Measurements from ENCODE around the gene BCAS1. TPM values are rescaled to one million over a fixed set of nuclear protein-coding genes. Genes with fewer than 3 reads are reported as not detected.

Gene BCAS1
- total and polyA plus RNA-seq, 2 donors (not counting 3 experiments of a cell fraction or from before 2014, with no cell fraction given): not detected

- Histone ChIP-seq H3K4me1 (ENCODE audit: control insufficient read depth, extremely low read depth, insufficient read depth, low read length) (no peaks in the 10 kb centered on the region), H3K9me1 (replicated peaks; ENCODE audit: control insufficient read depth, extremely low read depth, insufficient read depth, low read length) (no peaks in the 10 kb centered on the region), H3K4me3 (replicated peaks in 1 of 3; ENCODE audit: insufficient read depth in 1 of 3, low read depth in 1 of 3, low read length in 3 of 3) (no peak overlapping the region), H3K4me2 (ENCODE audit: insufficient read depth, low read length) (no peak overlapping the region), H3K27ac (ENCODE audit: insufficient read depth, low read depth, low read length) (no peak overlapping the region), H3K9me3 (replicated peaks; ENCODE audit: control insufficient read depth, insufficient read depth, low read length) (no peaks in the 10 kb centered on the region), H3K27me3 (ENCODE audit: control insufficient read depth in 2 of 2, insufficient read depth in 2 of 2, low read length in 2 of 2) (no peaks in the 10 kb centered on the region), H2AFZ (ENCODE audit: low read depth, low read length) (no peak overlapping the region), H4K20me1 (replicated peaks; ENCODE audit: control insufficient read depth, extremely low read depth, insufficient read depth, low read length) (no peaks in the 10 kb centered on the region), H3K9ac (replicated peaks; ENCODE audit: extremely low read depth, insufficient read depth, low read length) (no peak overlapping the region), H3K36me3 (ENCODE audit: control insufficient read depth in 2 of 2, extremely low read depth in 1 of 2, insufficient read depth in 2 of 2, low read length in 2 of 2) (no peaks in the 10 kb centered on the region), H3K79me2 (ENCODE audit: control insufficient read depth, insufficient read depth, low read length) (no peaks in the 10 kb centered on the region)
- dilution Hi-C loops (cut with MboI; ENCODE audit: extremely low pct_ligation_motif_present, low sequenced_read_pairs) (no loop called here), intact Hi-C loops (cut with micrococcal nuclease) (no loop called here)
- TF ChIP-seq MAX (IDR thresholded peaks at IDR 0.05; ENCODE audit: insufficient read depth, insufficient read length): no peak
- no peak for TF ChIP-seq POLR2A (IDR thresholded peaks at IDR 0.05; ENCODE audit: low read depth, low read length)
- no peak for TF ChIP-seq GATA2 (IDR thresholded peaks at IDR 0.05; ENCODE audit: insufficient read depth, insufficient read length, low read depth, low read length)
- no peak for TF ChIP-seq JUN (IDR thresholded peaks at IDR 0.05; ENCODE audit: borderline replicate concordance, insufficient read depth, insufficient read length, low read depth)
- TF ChIP-seq POLR2AphosphoS5 (IDR thresholded peaks at IDR 0.05; ENCODE audit: insufficient read depth, low read depth, low read length): no peak
- TF ChIP-seq FOS (IDR thresholded peaks at IDR 0.05; ENCODE audit: borderline replicate concordance, insufficient read depth, low read length): no peak
- TF ChIP-seq MYC (IDR thresholded peaks at IDR 0.05; ENCODE audit: low read depth, low read length): no peak
- no peak for TF ChIP-seq EZH2 (IDR thresholded peaks at IDR 0.05; ENCODE audit: borderline replicate concordance, low read depth, low read length, severe bottlenecking)
- no peak for TF ChIP-seq CTCF (IDR thresholded peaks at IDR 0.05; ENCODE audit: extremely low read depth in 1 of 2, insufficient read depth in 1 of 2, low read depth in 1 of 2, low read length in 2 of 2)
- ChIA-PET POLR2A (no interaction called here), CTCF (interaction anchor here (0.5 to 2.2 kb wide), 5 partner anchors 97 to 548 kb away, joined by 3 to 6 read pairs (median 4); partner anchors contain the start of gene PFDN4)
- DNase-seq (ENCODE audit: low read depth, low spot score): no peak
- no peak for FAIRE-seq
- BruUV-seq (replicated peaks): no TSS peak
These were observed 29.5 kb upstream of the BCAS1 start for GRCh38 chr20:54099894-54100293.
